Measurements from ENCODE around the gene PLD5. TPM values are rescaled to one million over a fixed set of nuclear protein-coding genes. Genes with fewer than 3 reads are reported as not detected.

The PLD5 gene
- total and polyA plus RNA-seq, 2 of the 13 experiments (the other 11 are each of a cell fraction or from before 2014, with no cell fraction given) = not detected

DNA sequence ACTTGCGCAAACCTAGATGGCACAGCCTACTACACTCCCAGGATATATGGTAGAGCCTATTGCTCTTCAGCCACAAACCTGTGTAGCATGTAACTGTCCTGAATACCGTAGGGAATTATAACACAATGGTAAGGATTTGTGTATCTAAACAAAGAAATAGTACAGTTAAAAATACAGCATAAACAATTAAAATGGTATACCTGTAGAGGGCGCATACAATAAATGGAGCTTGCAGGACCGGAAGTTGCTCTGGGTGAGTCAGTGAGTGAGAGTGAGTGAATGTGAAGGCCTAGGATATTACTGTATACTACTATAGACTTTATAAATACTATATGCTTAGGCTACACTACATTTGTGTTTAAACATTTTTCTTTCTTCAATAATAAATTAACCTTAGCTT lies 99.3 kb downstream of the PLD5 start:
- no peak for ATAC-seq
- H3K9me3 ChIP-seq (ENCODE audit: low read length) = no peaks in the 10 kb centered on the region
- peak; percentile 2 for DNase-seq (ENCODE audit: low spot score)
- no peaks in the 10 kb centered on the region for H3K4me1 ChIP-seq (ENCODE audit: insufficient read depth, low read length)
- H3K27me3 ChIP-seq (ENCODE audit: control insufficient read depth in 1 of 2, insufficient read depth in 2 of 2, low read length in 2 of 2) = no peaks in the 10 kb centered on the region
- in situ Hi-C loops (cut with HindIII; ENCODE audit: extremely low pct_ligation_motif_present, low pct_unique_long_range_greater_than_20kb) (no loop called here), intact Hi-C loops (cut with micrococcal nuclease; ENCODE audit: unreplicated experiment) (no loop called here)
- POLR2A ChIA-PET = no interaction called here
- no TSS peak for BruUV-seq (replicated peaks)
- no peak for FAIRE-seq
- no peaks in the 10 kb centered on the region for H3K36me3 ChIP-seq (replicated peaks in 1 of 2; ENCODE audit: control insufficient read depth in 1 of 2, insufficient read depth in 2 of 2, low read length in 2 of 2)
- CTCF ChIA-PET (ENCODE audit: low intra/inter-chr PET ratio, low total read pairs) = no interaction called here
- H3K9ac ChIP-seq (ENCODE audit: insufficient read depth, low read depth, low read length) = no peak overlapping the region
- no peaks in the 10 kb centered on the region for H4K20me1 ChIP-seq (ENCODE audit: insufficient read depth, low read length)
- no peak overlapping the region for H3K4me3 ChIP-seq (replicated peaks in 1 of 3; ENCODE audit: insufficient read depth in 1 of 3, low read depth in 2 of 3, low read length in 3 of 3)
- H3K27ac ChIP-seq (ENCODE audit: extremely low read length, insufficient read depth, low read length) = no peak overlapping the region
- H2AFZ ChIP-seq (ENCODE audit: low read length) = no peak overlapping the region
- TF ChIP-seq GABPA (IDR thresholded peaks at IDR 0.05; ENCODE audit: low read depth, low read length) (no peak), GABPA (CRISPR knock-in tag; IDR thresholded peaks at IDR 0.05; ENCODE audit: low read depth) (peak; percentile 66), ELK4 (CRISPR knock-in tag; IDR thresholded peaks at IDR 0.05; ENCODE audit: borderline replicate concordance) (no peak), SMARCC2 (IDR thresholded peaks at IDR 0.05) (no peak), RXRB (CRISPR knock-in tag; IDR thresholded peaks at IDR 0.05; ENCODE audit: borderline replicate concordance) (no peak), GABPB1 (CRISPR knock-in tag; IDR thresholded peaks at IDR 0.05) (0 out of 2 replicates have a peak, but pooled peaks have one; percentile 16), ZGPAT (CRISPR knock-in tag; IDR thresholded peaks at IDR 0.05) (no peak)
- no peaks in the 10 kb centered on the region for H3K79me2 ChIP-seq (ENCODE audit: insufficient read depth, low read length)
- 34% methylated on average over 4 of the region's 4 CpGs for WGBS (ENCODE audit: low lambda C conversion rate)
- H3K4me2 ChIP-seq (ENCODE audit: low read depth, low read length) = no peak overlapping the region

GRCh38 chr1:242416657-242417056 lies 107.8 kb downstream of the PLD5 start:
- Histone ChIP-seq H3K9me3 (ENCODE audit: low read length) (no peaks in the 10 kb centered on the region), H3K27ac (ENCODE audit: extremely low read length, insufficient read depth, low read length) (no peak overlapping the region), H3K79me2 (ENCODE audit: insufficient read depth, low read length) (no peaks in the 10 kb centered on the region), H4K20me1 (ENCODE audit: insufficient read depth, low read length) (no peaks in the 10 kb centered on the region), H3K4me3 (replicated peaks in 1 of 3; ENCODE audit: insufficient read depth in 1 of 3, low read depth in 2 of 3, low read length in 3 of 3) (no peak overlapping the region), H3K9ac (ENCODE audit: insufficient read depth, low read depth, low read length) (no peak overlapping the region), H3K36me3 (replicated peaks in 1 of 2; ENCODE audit: control insufficient read depth in 1 of 2, insufficient read depth in 2 of 2, low read length in 2 of 2) (no peaks in the 10 kb centered on the region), H3K4me1 (ENCODE audit: insufficient read depth, low read length) (no peaks in the 10 kb centered on the region), H3K27me3 (ENCODE audit: control insufficient read depth in 1 of 2, insufficient read depth in 2 of 2, low read length in 2 of 2) (no peaks in the 10 kb centered on the region), H3K4me2 (ENCODE audit: low read depth, low read length) (no peak overlapping the region), H2AFZ (ENCODE audit: low read length) (no peak overlapping the region)
- ChIA-PET POLR2A (no interaction called here), CTCF (ENCODE audit: low intra/inter-chr PET ratio, low total read pairs) (no interaction called here)
- intact Hi-C loops (cut with micrococcal nuclease; ENCODE audit: unreplicated experiment) (no loop called here), in situ Hi-C loops (cut with HindIII; ENCODE audit: extremely low pct_ligation_motif_present, low pct_unique_long_range_greater_than_20kb) (no loop called here)
- no peak for FAIRE-seq
- DNase-seq (ENCODE audit: low spot score) = no peak
- BruUV-seq (replicated peaks) = no TSS peak
- 0% methylated on average over 1 of the region's 1 CpG for WGBS (ENCODE audit: low lambda C conversion rate)
- ATAC-seq = no peak
- TF ChIP-seq ZFP37 (CRISPR knock-in tag; IDR thresholded peaks at IDR 0.05; ENCODE audit: borderline replicate concordance) = no peak
- TF ChIP-seq YEATS4 (CRISPR knock-in tag; IDR thresholded peaks at IDR 0.05; ENCODE audit: borderline replicate concordance) = no peak
- TF ChIP-seq ZNF136 (CRISPR knock-in tag; IDR thresholded peaks at IDR 0.05; ENCODE audit: low read depth) = no peak
- TF ChIP-seq MXD1 (CRISPR knock-in tag; IDR thresholded peaks at IDR 0.05) = no peak
- TF ChIP-seq ZNF552 (CRISPR knock-in tag; IDR thresholded peaks at IDR 0.05; ENCODE audit: borderline replicate concordance) = no peak
- TF ChIP-seq ZNF567 (CRISPR knock-in tag; IDR thresholded peaks at IDR 0.05; ENCODE audit: borderline replicate concordance) = no peak
- no peak for TF ChIP-seq ZBTB37 (CRISPR knock-in tag; IDR thresholded peaks at IDR 0.05)
